NCI-H446 treated with DMSO at 0.1 percent for 48 hours (cell line): Measurements from ENCODE around the gene PHF21A.

ENCODE experiments used
- DNase-seq: peaks from one replicate; lab custom pipeline; 2025; lab: John Stamatoyannopoulos, UW

Gene PHF21A

GRCh38 chr11:46121301-46121723, at the start of gene PHF21A:
TSS of gene PHF21A (minus strand) at chr11:46121454. CDS start at chr11:46084219, 37,235 bp downstream.
- DNase-seq: peak; percentile 87

DNA sequence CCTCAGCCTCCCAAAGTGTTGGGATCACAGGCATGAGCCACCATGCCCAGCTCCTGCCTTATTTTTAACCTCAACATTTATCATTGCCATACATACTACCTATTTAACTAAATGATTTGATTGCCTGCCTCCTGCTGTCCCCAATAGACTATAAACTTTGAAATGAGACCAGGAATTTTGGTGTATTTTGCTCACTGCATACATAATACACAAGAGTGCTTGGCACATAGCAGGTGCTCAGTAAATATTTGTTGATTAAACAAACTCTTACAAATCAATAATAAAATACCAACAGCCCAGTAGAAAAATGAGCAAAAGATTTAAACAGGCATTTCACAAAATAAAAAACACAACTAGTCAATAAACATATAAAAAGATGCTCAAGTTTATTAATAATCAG, 49.5 kb upstream of the PHF21A start:
- DNase-seq: no peak

- no peak for DNase-seq
Measured at GRCh38 chr11:46162700-46163099, 41.4 kb upstream of the PHF21A start.

DNA sequence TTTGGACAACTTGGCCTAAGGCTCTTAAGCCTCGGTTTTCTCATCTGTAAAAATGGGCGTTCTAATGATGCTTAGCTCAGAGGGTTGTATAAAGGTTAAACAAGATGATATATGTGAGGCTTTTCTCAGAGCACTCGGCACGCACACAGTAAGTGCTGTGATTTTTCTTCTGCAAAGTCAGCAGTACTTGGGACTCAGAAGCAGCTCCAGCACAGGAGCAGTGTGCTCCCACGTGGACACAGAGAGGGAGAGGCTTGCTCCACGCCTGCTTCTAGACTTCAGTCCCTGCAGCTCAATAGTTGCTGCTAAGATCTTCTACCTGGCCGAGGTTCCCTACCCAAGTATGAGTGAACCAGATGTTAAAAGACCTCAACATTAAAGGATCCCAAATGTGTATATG, 39.9 kb upstream of the PHF21A start:
- no peak for DNase-seq

DNA sequence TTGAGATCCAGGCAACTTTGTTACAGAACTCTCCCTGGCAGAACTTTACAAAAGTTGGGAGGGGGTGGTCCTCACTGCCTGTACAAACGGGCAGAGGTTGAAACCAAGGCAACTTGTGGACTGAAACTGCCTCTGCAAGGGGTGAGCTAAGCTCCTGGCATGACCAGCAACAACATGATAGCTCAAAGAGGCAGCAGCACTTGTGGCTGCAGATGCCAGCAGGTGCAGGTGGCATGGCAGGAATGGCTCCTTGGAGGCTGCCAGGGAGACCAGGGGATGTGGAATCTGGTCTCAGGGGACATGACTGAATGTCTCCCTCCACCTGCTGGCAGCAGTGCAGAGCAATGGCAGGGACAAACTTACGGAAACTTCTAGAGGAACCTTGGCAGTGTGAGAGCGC, 38.8 kb upstream of the PHF21A start:
- DNase-seq: no peak

GRCh38 chr11:46159680-46160079, 38.4 kb upstream of the PHF21A start:
- DNase-seq: no peak

GRCh38 chr11:46149826-46150225, 28.6 kb upstream of the PHF21A start:
- no peak for DNase-seq

GRCh38 chr11:46149342-46149741, 28.1 kb upstream of the PHF21A start:
- DNase-seq: no peak

- DNase-seq: no peak
Measured at GRCh38 chr11:46144741-46145140, 23.5 kb upstream of the PHF21A start.

DNA sequence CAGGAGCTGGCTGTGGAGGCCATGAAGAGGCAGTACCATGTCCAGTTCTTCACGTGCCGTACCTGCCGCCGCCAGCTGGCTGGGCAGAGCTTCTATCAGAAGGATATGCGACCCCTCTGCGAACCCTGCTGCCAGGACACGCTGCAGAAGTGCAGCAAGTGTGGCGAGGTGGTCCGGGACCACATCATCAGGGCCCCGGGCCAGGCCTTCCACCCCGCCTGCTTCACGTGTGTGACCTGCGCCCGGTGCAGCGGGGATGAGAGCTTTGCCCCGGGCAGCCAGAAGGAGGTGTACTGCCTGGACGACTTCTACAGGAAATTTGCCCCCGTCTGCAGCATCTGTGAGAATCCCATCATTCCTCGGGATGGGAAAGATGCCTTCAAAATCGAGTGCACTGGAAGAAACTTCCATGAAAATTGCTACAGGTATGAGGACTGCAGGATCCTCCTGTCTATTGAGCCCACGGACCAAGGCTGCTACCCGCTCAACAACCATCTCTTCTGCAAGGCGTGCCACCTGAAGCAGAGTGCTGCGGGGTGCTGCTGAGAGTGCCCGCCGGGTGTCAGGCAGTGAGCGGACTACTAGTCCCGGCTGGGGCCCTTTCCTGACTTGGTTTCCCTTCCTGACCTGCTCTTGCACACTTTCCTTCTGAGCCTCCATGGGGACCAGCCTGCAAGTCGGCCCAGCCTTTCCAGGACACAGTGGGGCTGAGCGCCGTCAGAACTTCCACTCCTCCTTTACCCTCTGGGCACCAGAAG, 22.0 kb upstream of the PHF21A start:
- DNase-seq: no peak

DNA sequence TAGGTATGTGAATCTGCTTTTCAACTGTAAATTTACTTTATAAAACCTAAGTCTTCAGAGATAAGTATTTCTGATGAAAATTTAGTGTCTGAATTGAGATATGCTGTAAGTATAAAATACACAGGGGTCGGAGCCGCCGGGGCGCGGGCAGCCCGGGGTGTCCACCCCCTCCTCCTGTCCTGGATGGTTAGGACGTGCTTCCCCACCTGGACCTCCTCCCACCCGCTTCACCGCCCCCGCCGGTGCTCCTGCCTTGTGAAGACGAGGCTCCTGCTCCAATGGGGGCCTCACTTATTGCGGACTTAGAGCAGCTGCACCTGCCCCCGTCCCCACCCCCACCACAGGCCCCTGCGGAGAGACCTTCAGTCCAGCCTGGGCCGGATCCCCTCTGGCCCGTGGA, 21.3 kb upstream of the PHF21A start:
- no peak for DNase-seq

DNA sequence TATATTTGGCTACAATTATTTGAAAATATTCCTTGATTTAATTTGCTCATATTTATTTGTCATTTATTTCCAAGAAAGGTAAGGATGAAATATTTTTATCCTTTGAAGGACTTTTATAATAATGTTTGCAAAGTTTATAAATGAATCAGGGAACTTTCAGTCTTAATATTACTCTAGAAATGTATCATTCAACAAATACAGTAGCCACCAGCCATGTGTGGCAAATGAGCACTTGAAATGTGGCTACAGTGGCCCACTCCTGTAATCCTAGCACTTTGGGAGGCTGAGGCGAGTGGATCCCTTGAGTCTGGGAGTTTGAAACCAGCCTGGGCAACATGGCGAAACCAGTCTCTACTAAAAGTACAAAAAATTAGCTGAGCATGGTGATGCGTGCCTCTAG, 20.3 kb upstream of the PHF21A start:
- no peak for DNase-seq

GRCh38 chr11:46134540-46134939, 13.3 kb upstream of the PHF21A start:
- no peak for DNase-seq

- DNase-seq: no peak
Measured at GRCh38 chr11:46134061-46134460, 12.8 kb upstream of the PHF21A start.

- DNase-seq: no peak
Measured at GRCh38 chr11:46133119-46133518, 11.9 kb upstream of the PHF21A start.

- DNase-seq: no peak
Measured at GRCh38 chr11:46130286-46130940, 9.2 kb upstream of the PHF21A start.

GRCh38 chr11:46129133-46129532, 7.9 kb upstream of the PHF21A start:
- no peak for DNase-seq

GRCh38 chr11:46127150-46127638, 5.9 kb upstream of the PHF21A start:
- DNase-seq: no peak

GRCh38 chr11:46125284-46125683, 4.0 kb upstream of the PHF21A start:
- DNase-seq: no peak

DNA sequence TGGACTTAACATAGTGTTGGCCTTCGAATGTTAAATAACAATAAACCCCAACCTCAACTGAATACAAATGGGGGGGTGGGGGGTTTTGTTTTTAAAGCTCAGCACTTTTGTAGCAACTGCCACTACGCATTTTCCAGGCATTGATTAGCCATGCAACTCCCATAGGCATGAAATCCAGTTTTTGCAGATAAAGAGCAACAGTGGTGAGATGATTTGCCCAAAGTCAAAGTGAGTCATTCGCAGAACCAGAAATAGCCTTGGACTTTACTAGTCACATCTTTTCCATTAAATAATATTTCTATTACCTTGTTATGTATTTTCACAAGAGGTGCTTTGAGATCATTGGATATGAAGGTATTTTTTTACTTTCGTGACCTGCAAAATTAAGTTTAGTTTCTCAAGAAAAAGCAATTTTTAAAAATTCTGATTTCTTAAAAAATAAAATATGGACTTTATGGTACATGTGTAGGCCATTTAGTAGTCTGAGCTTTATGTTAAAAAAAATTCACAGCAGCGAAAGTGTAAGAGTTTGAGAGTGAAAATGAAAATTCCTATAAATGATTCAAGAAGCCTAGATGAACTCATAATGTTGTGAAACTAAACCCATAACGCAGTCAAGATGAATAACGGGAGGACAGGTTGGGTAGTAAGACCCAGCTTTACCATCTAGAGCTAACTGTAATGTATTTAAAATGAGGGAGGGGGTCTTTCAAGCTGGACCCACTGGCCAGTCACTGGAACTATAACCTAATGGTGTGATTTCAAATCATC, 1.9 kb upstream of the PHF21A start:
- no peak for DNase-seq

DNA sequence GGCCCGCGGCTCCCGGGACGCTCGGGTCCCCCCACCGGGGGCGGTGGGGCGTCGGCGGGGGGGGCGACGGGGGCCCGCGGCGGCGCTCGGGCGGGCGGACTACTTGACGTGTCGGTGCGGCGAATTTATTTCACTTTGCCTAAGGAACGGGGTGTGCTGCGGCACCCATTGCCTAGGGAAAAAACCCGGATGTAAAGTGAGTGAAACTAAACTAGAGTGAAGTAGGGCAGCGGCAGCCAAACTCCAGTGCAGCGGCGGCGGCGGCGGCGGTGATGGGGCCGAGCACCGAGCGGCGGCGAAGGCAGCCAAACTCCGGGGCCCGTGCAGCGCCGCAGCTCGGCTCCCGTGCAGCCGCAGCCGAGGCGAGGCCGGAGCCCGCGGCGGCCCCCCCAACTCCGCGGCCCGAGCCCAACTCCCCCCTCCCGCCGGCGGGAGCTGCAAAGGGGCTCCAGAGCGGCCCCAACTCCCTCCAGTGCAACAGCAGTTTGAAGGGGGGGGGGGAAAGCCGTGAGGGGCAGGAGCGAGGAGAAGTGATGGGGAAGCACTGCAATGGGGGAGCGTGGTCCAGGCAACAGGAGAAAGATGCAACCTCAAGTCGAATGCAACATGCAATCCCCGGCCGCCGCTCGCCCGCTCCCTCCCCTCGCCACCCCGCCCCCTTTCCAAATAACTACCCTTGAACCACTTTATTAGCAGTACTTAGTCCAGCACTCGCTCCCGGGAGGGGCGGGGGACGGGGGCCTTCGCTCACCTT, 647 bp upstream of the PHF21A start:
- DNase-seq: peak; percentile 88
